ENCODE data around the gene NEUROD2. TPM values are rescaled to one million over a fixed set of nuclear protein-coding genes. Genes with fewer than 3 reads are reported as not detected.

Gene NEUROD2
- total and polyA plus RNA-seq, 2 donors (not counting 3 experiments of a cell fraction or from before 2014, with no cell fraction given): not detected

DNA sequence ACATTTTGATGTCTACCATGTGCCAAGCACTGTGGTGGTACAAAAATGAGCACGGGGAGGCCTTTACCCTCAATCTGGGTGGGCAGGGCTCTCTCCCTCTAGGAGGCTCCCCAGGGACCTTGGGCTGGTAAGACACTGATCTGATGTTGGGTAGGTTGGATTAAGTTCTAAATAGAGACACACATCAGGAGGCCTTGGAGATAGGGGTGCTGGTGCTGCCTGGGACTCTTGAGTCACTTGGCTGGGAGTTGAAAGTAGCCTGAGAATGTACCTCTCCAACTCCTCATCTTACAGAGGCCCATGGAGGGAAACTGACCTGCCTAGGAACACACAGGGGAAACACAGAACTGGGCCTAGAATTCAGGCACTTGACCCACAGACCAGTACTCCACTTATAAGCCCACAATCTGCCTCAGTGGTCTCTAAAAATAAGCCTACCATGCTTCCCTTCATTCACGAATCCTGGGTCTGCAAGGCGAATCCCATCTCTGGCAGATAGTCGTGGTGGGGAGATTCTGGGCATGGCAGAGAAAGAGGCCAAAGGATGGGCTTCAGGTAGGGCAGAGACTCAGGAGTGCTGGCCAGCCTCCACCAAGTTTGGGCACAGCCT, 1.8 kb upstream of the NEUROD2 start:
- Histone ChIP-seq H3K4me2 (ENCODE audit: insufficient read depth, low read length) (no peak overlapping the region), H2AFZ (ENCODE audit: low read depth, low read length) (no peak overlapping the region), H3K4me1 (ENCODE audit: control insufficient read depth, extremely low read depth, insufficient read depth, low read length) (no peaks in the 10 kb centered on the region), H3K9ac (replicated peaks; ENCODE audit: extremely low read depth, insufficient read depth, low read length) (no peak overlapping the region), H3K9me1 (replicated peaks; ENCODE audit: control insufficient read depth, extremely low read depth, insufficient read depth, low read length) (no peaks in the 10 kb centered on the region), H4K20me1 (replicated peaks; ENCODE audit: control insufficient read depth, extremely low read depth, insufficient read depth, low read length) (no peaks in the 10 kb centered on the region), H3K79me2 (ENCODE audit: control insufficient read depth, insufficient read depth, low read length) (no peaks in the 10 kb centered on the region), H3K27me3 (ENCODE audit: control insufficient read depth in 2 of 2, insufficient read depth in 2 of 2, low read length in 2 of 2) (peaks cover 40 to 50% of the 10 kb centered on the region in 2 experiments), H3K36me3 (ENCODE audit: control insufficient read depth in 2 of 2, extremely low read depth in 1 of 2, insufficient read depth in 2 of 2, low read length in 2 of 2) (no peaks in the 10 kb centered on the region), H3K9me3 (replicated peaks; ENCODE audit: control insufficient read depth, insufficient read depth, low read length) (no peaks in the 10 kb centered on the region), H3K27ac (ENCODE audit: insufficient read depth, low read depth, low read length) (no peak overlapping the region), H3K4me3 (replicated peaks in 1 of 3; ENCODE audit: insufficient read depth in 1 of 3, low read depth in 1 of 3, low read length in 3 of 3) (no peak overlapping the region)
- ChIA-PET POLR2A (no interaction called here), CTCF (no interaction called here)
- BruUV-seq (replicated peaks): no TSS peak
- dilution Hi-C loops (cut with MboI; ENCODE audit: extremely low pct_ligation_motif_present, low sequenced_read_pairs) (no loop called here), intact Hi-C loops (cut with micrococcal nuclease) (no loop called here)
- no peak for TF ChIP-seq POLR2AphosphoS5 (IDR thresholded peaks at IDR 0.05; ENCODE audit: insufficient read depth, low read depth, low read length)
- TF ChIP-seq EZH2 (IDR thresholded peaks at IDR 0.05; ENCODE audit: borderline replicate concordance, low read depth, low read length, severe bottlenecking): no peak
- TF ChIP-seq FOS (IDR thresholded peaks at IDR 0.05; ENCODE audit: borderline replicate concordance, insufficient read depth, low read length): no peak
- TF ChIP-seq, protein P1, sequence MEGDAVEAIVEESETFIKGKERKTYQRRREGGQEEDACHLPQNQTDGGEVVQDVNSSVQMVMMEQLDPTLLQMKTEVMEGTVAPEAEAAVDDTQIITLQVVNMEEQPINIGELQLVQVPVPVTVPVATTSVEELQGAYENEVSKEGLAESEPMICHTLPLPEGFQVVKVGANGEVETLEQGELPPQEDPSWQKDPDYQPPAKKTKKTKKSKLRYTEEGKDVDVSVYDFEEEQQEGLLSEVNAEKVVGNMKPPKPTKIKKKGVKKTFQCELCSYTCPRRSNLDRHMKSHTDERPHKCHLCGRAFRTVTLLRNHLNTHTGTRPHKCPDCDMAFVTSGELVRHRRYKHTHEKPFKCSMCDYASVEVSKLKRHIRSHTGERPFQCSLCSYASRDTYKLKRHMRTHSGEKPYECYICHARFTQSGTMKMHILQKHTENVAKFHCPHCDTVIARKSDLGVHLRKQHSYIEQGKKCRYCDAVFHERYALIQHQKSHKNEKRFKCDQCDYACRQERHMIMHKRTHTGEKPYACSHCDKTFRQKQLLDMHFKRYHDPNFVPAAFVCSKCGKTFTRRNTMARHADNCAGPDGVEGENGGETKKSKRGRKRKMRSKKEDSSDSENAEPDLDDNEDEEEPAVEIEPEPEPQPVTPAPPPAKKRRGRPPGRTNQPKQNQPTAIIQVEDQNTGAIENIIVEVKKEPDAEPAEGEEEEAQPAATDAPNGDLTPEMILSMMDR (IDR thresholded peaks at IDR 0.05; ENCODE audit: extremely low read depth in 1 of 2, insufficient read depth in 1 of 2, low read depth in 1 of 2, low read length in 2 of 2): no peak
- no peak for TF ChIP-seq GATA2 (IDR thresholded peaks at IDR 0.05; ENCODE audit: insufficient read depth, insufficient read length, low read depth, low read length)
- TF ChIP-seq JUN (IDR thresholded peaks at IDR 0.05; ENCODE audit: borderline replicate concordance, insufficient read depth, insufficient read length, low read depth): no peak
- DNase-seq (ENCODE audit: low read depth, low spot score): no peak
- no peak for FAIRE-seq

All from endothelial cell of umbilical vein (primary cell).